MM.1S (cell line): ENCODE data around the gene HNMT.

Experiments used
- EZH2 ChIP-seq: fragments of 300-600 bp; sonication (generic); optimal IDR thresholded peaks from 2 replicates; pipeline ENCODE3; 2017; ENCODE audit warnings: low read depth, mild to moderate bottlenecking, antibody characterized with exemption, low read length, mixed read lengths
- TF ChIP-seq, protein P1 (sequence below): fragments of 300-600 bp; sonication (generic); IDR thresholded peaks from 2 replicates; pipeline ENCODE4 v1.5.1; 2016; ENCODE audit warnings: antibody characterized with exemption, low read length, mixed read lengths

DNA sequence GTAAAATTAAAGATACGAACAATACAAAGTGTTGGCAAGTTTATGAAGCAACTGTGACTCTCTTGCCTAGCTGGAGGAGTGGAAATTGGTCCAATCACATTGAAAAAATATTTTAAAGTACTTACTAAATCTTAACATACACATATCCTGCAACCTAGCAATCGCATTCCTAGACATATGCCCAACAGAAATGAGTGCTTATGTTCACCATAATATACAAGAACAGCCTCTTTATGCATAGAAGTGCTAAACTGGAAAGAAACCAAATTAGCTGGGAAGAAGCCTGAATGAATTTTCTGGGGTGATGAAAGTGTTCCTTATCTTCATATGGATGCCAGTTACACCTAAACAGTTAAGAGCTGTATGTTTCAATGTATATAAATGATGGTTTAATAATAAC, 98.9 kb downstream of the HNMT start:
- TF ChIP-seq, protein P1, sequence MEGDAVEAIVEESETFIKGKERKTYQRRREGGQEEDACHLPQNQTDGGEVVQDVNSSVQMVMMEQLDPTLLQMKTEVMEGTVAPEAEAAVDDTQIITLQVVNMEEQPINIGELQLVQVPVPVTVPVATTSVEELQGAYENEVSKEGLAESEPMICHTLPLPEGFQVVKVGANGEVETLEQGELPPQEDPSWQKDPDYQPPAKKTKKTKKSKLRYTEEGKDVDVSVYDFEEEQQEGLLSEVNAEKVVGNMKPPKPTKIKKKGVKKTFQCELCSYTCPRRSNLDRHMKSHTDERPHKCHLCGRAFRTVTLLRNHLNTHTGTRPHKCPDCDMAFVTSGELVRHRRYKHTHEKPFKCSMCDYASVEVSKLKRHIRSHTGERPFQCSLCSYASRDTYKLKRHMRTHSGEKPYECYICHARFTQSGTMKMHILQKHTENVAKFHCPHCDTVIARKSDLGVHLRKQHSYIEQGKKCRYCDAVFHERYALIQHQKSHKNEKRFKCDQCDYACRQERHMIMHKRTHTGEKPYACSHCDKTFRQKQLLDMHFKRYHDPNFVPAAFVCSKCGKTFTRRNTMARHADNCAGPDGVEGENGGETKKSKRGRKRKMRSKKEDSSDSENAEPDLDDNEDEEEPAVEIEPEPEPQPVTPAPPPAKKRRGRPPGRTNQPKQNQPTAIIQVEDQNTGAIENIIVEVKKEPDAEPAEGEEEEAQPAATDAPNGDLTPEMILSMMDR = no peak
- TF ChIP-seq EZH2 = no peak
